ENCODE data around the gene KLC1. TPM values are rescaled to one million over a fixed set of nuclear protein-coding genes. Genes with fewer than 3 reads are reported as not detected.

The KLC1 gene
- total RNA-seq, 2 donors from 2014 or later = 199 to 292 TPM

DNA sequence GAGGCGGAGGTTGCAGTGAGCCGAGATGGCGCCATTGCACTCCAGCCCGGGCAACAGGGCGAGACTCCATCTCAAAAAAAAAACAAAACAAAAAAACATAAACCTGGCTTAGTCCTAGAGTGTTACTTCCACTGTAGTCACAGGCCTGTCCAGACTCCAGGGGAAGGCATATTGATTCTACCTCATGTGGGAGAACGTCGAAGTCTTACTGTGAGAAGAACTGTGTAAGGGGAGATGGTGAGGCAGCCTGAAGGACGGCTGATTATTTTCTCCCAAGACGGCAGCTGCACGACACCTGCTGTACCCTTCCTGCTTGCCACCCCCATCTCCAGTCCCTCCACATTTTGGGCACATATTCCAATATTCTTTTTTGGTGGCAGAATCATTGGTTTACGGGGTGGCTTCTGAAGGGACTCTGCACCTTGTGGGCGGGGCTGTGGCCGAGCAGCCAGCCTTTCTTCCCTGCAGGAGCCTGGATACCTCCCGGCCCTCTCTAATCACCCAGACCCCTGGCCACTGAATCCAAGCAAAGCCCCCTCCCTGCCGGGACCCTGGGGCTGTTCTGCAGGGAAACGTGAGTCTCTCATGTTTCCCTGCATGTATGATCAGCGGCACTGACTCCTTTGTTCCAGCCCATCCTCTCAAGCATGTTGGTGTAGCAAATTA lies 12.2 kb upstream of the KLC1 start:
- ATAC-seq = no peak
- no peaks in the 10 kb centered on the region for H3K27me3 ChIP-seq
- intact Hi-C loops (cut with DNase I) = no loop called here

GRCh38 chr14:103619057-103619456 lies 10.0 kb upstream of the KLC1 start:
- ATAC-seq = no peak
- no peaks in the 10 kb centered on the region for H3K4me1 ChIP-seq
- H3K4me3 ChIP-seq = no peak overlapping the region
- 74 to 78% methylated on average over 5 of the region's 5 CpGs for WGBS, 2 donors
- H3K36me3 ChIP-seq (replicated peaks in 1 of 2; ENCODE audit: insufficient read depth in 1 of 2, low read depth in 2 of 2) = no peaks in the 10 kb centered on the region
- no peaks in the 10 kb centered on the region for H3K27me3 ChIP-seq
- intact Hi-C loops (cut with DNase I) = no loop called here
- H3K9me3 ChIP-seq = no peaks in the 10 kb centered on the region
- H3K27ac ChIP-seq = no peak overlapping the region
- no peak for TF ChIP-seq POLR2A (IDR thresholded peaks at IDR 0.05)
- no peak for TF ChIP-seq CTCF (IDR thresholded peaks at IDR 0.05)
- DNase-seq = no peak

More for the DNA sequence above, 12.2 kb upstream of the KLC1 start:
- Histone ChIP-seq H3K4me1 (no peaks in the 10 kb centered on the region), H3K9me3 (no peaks in the 10 kb centered on the region), H3K4me3 (no peak overlapping the region), H3K27ac (no peak overlapping the region), H3K36me3 (replicated peaks in 1 of 2; ENCODE audit: insufficient read depth in 1 of 2, low read depth in 2 of 2) (no peaks in the 10 kb centered on the region)
- no peak for DNase-seq
- WGBS, 2 donors = 72 to 78% methylated on average over 16 to 17 of the region's 17 CpGs
- TF ChIP-seq CTCF (IDR thresholded peaks at IDR 0.05) = no peak
- no peak for TF ChIP-seq POLR2A (IDR thresholded peaks at IDR 0.05)

GRCh38 chr14:103621860-103622259 lies 7.2 kb upstream of the KLC1 start:
- H3K36me3 ChIP-seq (replicated peaks in 1 of 2; ENCODE audit: insufficient read depth in 1 of 2, low read depth in 2 of 2) = no peaks in the 10 kb centered on the region
- ATAC-seq = no peak
- intact Hi-C loops (cut with DNase I) = no loop called here
- H3K4me1 ChIP-seq = no peaks in the 10 kb centered on the region
- TF ChIP-seq CTCF (IDR thresholded peaks at IDR 0.05) = no peak
- TF ChIP-seq POLR2A (IDR thresholded peaks at IDR 0.05) = no peak
- no peak for DNase-seq
- H3K4me3 ChIP-seq = no peak overlapping the region
- no peaks in the 10 kb centered on the region for H3K9me3 ChIP-seq
- H3K27ac ChIP-seq = no peak overlapping the region
- 48 to 55% methylated on average over 5 of the region's 5 CpGs for WGBS, 2 donors
- H3K27me3 ChIP-seq = no peaks in the 10 kb centered on the region

DNA sequence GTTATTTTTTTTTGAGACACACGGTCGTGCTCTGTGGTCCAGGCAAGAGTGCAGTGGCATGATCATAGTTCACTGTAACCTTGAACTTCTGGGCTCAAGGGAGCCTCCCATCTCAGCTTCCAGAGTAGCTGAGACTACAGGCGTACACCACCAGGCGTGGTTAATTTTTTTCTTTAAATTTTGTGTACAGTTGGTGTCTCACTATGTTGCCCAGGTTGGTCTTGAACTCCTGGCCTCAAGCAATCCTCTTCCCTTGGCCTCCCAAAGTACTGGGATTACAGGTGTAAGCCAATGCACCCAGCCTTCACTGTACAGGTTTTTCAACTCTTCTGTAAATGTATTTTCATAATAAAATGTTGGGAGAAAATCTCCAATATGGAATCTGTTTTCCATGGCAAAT lies 5.7 kb upstream of the KLC1 start:
- Histone ChIP-seq H3K27me3 (no peaks in the 10 kb centered on the region), H3K9me3 (no peaks in the 10 kb centered on the region), H3K4me1 (peaks cover 8% of the 10 kb centered on the region), H3K36me3 (replicated peaks in 1 of 2; ENCODE audit: insufficient read depth in 1 of 2, low read depth in 2 of 2) (no peaks in the 10 kb centered on the region), H3K4me3 (no peak overlapping the region), H3K27ac (no peak overlapping the region)
- intact Hi-C loops (cut with DNase I) = no loop called here
- ATAC-seq (no peak), DNase-seq (no peak)
- TF ChIP-seq CTCF (IDR thresholded peaks at IDR 0.05) = no peak
- no peak for TF ChIP-seq POLR2A (IDR thresholded peaks at IDR 0.05)
- WGBS, 2 donors = 77 to 87% methylated on average over 4 of the region's 4 CpGs

DNA sequence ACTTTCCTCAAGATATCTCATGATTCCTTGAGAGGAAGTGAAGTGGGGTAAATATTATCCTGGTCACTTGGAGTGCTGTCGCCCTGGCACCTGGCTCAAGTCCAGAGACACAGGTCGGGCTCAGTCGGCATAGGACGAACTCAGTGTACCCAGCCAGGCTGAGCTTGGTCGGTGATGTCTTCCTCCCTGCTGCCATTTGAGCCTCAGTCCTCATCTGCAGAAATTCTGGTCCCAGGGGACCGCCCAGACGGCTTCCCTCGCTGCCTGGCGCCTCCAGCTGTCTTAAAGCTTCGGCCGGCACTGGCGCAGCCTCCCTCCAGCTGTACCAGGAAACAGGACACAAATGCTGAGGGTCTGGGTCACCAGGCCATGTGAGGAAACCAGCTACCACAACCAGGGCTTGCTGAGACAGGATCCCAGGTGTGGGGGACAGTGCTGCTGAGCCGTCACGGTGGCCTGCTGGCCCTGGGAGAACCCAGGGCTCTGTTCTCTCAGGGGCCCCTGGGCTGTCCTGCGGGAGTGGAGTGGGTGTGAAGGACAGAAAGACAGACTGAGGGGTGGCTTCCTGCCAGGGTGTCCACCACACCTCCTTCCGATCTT lies 5.0 kb upstream of the KLC1 start:
- intact Hi-C loops (cut with DNase I) = no loop called here
- H3K27ac ChIP-seq = no peak overlapping the region
- H3K27me3 ChIP-seq = no peaks in the 10 kb centered on the region
- H3K9me3 ChIP-seq = no peaks in the 10 kb centered on the region
- peaks cover 10% of the 10 kb centered on the region for H3K4me1 ChIP-seq
- ATAC-seq (no peak), DNase-seq (peak in 2 of 4 donors; percentile 15 to 20)
- 58 to 63% methylated on average over 7 to 16 of the region's 16 CpGs for WGBS, 2 donors
- no peaks in the 10 kb centered on the region for H3K36me3 ChIP-seq (replicated peaks in 1 of 2; ENCODE audit: insufficient read depth in 1 of 2, low read depth in 2 of 2)
- H3K4me3 ChIP-seq = no peak overlapping the region
- TF ChIP-seq CTCF (IDR thresholded peaks at IDR 0.05) (no peak), POLR2A (IDR thresholded peaks at IDR 0.05) (no peak)
